ENCODE data around the gene C2.

The C2 gene

GRCh38 chr6:31900917-31901414, 26.6 kb upstream of the C2 start:
- Histone ChIP-seq H3K36me3 (ENCODE audit: insufficient read depth, low read length) (peaks cover 18% of the 10 kb centered on the region), H3K9me3 (ENCODE audit: insufficient read depth, low read length, severe bottlenecking) (no peaks in the 10 kb centered on the region), H3K4me1 (ENCODE audit: insufficient read depth, low read length) (peaks cover 51% of the 10 kb centered on the region), H3K4me3 (ENCODE audit: low read depth in 1 of 2, low read length in 2 of 2) (peak overlapping the region; percentile 43 to 74; a peak in 3 of 4 replicates), H3K27me3 (ENCODE audit: insufficient read depth, low read length, poor library complexity) (peaks cover 2% of the 10 kb centered on the region), H3K4me2 (ENCODE audit: insufficient read depth, low read length) (peak overlapping the region; percentile 92), H3K79me2 (ENCODE audit: insufficient read depth, low read length) (peaks cover 53% of the 10 kb centered on the region), H3K27ac (ENCODE audit: low read length) (peak overlapping the region; percentile 80; the same call in 1 of the 2 replicates), H4K20me1 (ENCODE audit: insufficient read depth, low read length) (peaks cover 3% of the 10 kb centered on the region; the same call in 1 of the 2 replicates), H3K9ac (ENCODE audit: low read depth, low read length) (peak overlapping the region; percentile 73), H2AFZ (ENCODE audit: low read depth, low read length) (no peak overlapping the region)
- TF ChIP-seq CTCF (IDR thresholded peaks at IDR 0.05; ENCODE audit: borderline replicate concordance, extremely low read depth, low read length, poor library complexity, severe bottlenecking): no peak
- TF ChIP-seq EZH2 (IDR thresholded peaks at IDR 0.05; ENCODE audit: borderline replicate concordance, low read depth, low read length, severe bottlenecking): no peak
- DNase-seq (no peak), ATAC-seq (ENCODE audit: insufficient read depth, low read depth) (no peak)

- H3K4me2 ChIP-seq (ENCODE audit: insufficient read depth, low read length): peak overlapping the region; percentile 92
- H3K9me3 ChIP-seq (ENCODE audit: insufficient read depth, low read length, severe bottlenecking): no peaks in the 10 kb centered on the region
- peak; percentile 70 for DNase-seq
- peaks cover 4% of the 10 kb centered on the region for H3K27me3 ChIP-seq (ENCODE audit: insufficient read depth, low read length, poor library complexity)
- peaks cover 46% of the 10 kb centered on the region for H3K4me1 ChIP-seq (ENCODE audit: insufficient read depth, low read length)
- TF ChIP-seq CTCF (IDR thresholded peaks at IDR 0.05; ENCODE audit: borderline replicate concordance, extremely low read depth, low read length, poor library complexity, severe bottlenecking): no peak
- TF ChIP-seq EZH2 (IDR thresholded peaks at IDR 0.05; ENCODE audit: borderline replicate concordance, low read depth, low read length, severe bottlenecking): no peak
- peak; percentile 1; the same call in 2 of the 3 replicates for ATAC-seq (ENCODE audit: insufficient read depth, low read depth)
- H3K4me3 ChIP-seq (ENCODE audit: low read depth in 1 of 2, low read length in 2 of 2): peak overlapping the region; percentile 43 to 74; a peak in 3 of 4 replicates
- H2AFZ ChIP-seq (ENCODE audit: low read depth, low read length): peak overlapping the region; percentile 90; the same call in 1 of the 2 replicates
- peaks cover 13% of the 10 kb centered on the region for H3K36me3 ChIP-seq (ENCODE audit: insufficient read depth, low read length)
- H3K79me2 ChIP-seq (ENCODE audit: insufficient read depth, low read length): peaks cover 48% of the 10 kb centered on the region
- peak overlapping the region; percentile 80 for H3K27ac ChIP-seq (ENCODE audit: low read length)
- H4K20me1 ChIP-seq (ENCODE audit: insufficient read depth, low read length): peaks cover 3% of the 10 kb centered on the region; the same call in 1 of the 2 replicates
- H3K9ac ChIP-seq (ENCODE audit: low read depth, low read length): peak overlapping the region; percentile 73
Observed at GRCh38 chr6:31901415-31901952, 26.0 kb upstream of the C2 start.

- no peak for TF ChIP-seq CTCF (IDR thresholded peaks at IDR 0.05; ENCODE audit: borderline replicate concordance, extremely low read depth, low read length, poor library complexity, severe bottlenecking)
- no peak for TF ChIP-seq EZH2 (IDR thresholded peaks at IDR 0.05; ENCODE audit: borderline replicate concordance, low read depth, low read length, severe bottlenecking)
- Histone ChIP-seq H3K27me3 (ENCODE audit: insufficient read depth, low read length, poor library complexity) (peaks cover 4% of the 10 kb centered on the region), H4K20me1 (ENCODE audit: insufficient read depth, low read length) (peaks cover 3% of the 10 kb centered on the region; the same call in 1 of the 2 replicates), H3K27ac (ENCODE audit: low read length) (peak within 1 kb of the TSS; percentile 80), H3K36me3 (ENCODE audit: insufficient read depth, low read length) (peaks cover 8% of the 10 kb centered on the region), H3K9ac (ENCODE audit: low read depth, low read length) (peak within 1 kb of the TSS; percentile 73), H3K9me3 (ENCODE audit: insufficient read depth, low read length, severe bottlenecking) (no peaks in the 10 kb centered on the region), H2AFZ (ENCODE audit: low read depth, low read length) (peak within 1 kb of the TSS; percentile 90), H3K79me2 (ENCODE audit: insufficient read depth, low read length) (peaks cover 41% of the 10 kb centered on the region), H3K4me3 (ENCODE audit: low read depth in 1 of 2, low read length in 2 of 2) (peak within 1 kb of the TSS; percentile 43 to 74), H3K4me2 (ENCODE audit: insufficient read depth, low read length) (peak within 1 kb of the TSS; percentile 92), H3K4me1 (ENCODE audit: insufficient read depth, low read length) (peaks cover 41% of the 10 kb centered on the region)
- peak; percentile 93 for DNase-seq
- peak; percentile 74 for ATAC-seq (ENCODE audit: insufficient read depth, low read depth)
Observed at GRCh38 chr6:31901953-31902643, 25.4 kb upstream of the C2 start, which contains the start of gene ZBTB12. TSS of gene ZBTB12 (minus strand) at chr6:31902086. CDS start at chr6:31901305, 781 bp downstream.
